Measurements from ENCODE around the gene BARHL1. TPM values are rescaled to one million over a fixed set of nuclear protein-coding genes. Genes with fewer than 3 reads are reported as not detected.

BARHL1 gene
- total RNA-seq, 1 donor from 2014 or later: 1.0 TPM

- Mint-ChIP-seq H3K9me3 (no peaks in the 10 kb centered on the region), H3K4me3 (no peak overlapping the region), H3K36me3 (peaks cover 23% of the 10 kb centered on the region), H3K27me3 (ENCODE audit: insufficient read depth, low read depth) (no peaks in the 10 kb centered on the region), H3K4me1 (peaks cover 8% of the 10 kb centered on the region), H3K27ac (no peak overlapping the region)
- H3K4me1 ChIP-seq: no peaks in the 10 kb centered on the region
- no peaks in the 10 kb centered on the region for H4K20me1 ChIP-seq (ENCODE audit: low read depth)
- no peak overlapping the region for H3K4me2 ChIP-seq
- no peaks in the 10 kb centered on the region for H3K27me3 ChIP-seq
- no peak overlapping the region for H3K27ac ChIP-seq
- no peaks in the 10 kb centered on the region for H3K79me2 ChIP-seq (ENCODE audit: low read depth)
- H3K36me3 ChIP-seq: no peaks in the 10 kb centered on the region
- H3F3A ChIP-seq (ENCODE audit: low read depth): no peaks in the 10 kb centered on the region
- no peak overlapping the region for H3K4me3 ChIP-seq
- H2AFZ ChIP-seq (replicated peaks): no peak overlapping the region
- TF ChIP-seq EZH2 (IDR thresholded peaks at IDR 0.05) (no peak), CTCF (IDR thresholded peaks at IDR 0.05) (no peak), EZH2phosphoT487 (IDR thresholded peaks at IDR 0.05) (no peak)
- no peaks in the 10 kb centered on the region for H3K9me3 ChIP-seq (ENCODE audit: low read depth)
- H3K9ac ChIP-seq: no peak overlapping the region
- DNase-seq (ENCODE audit: low spot score): no peak
Measured at GRCh38 chr9:132631280-132631679, 48.9 kb downstream of the BARHL1 start.

GRCh38 chr9:132631685-132632084, 49.3 kb downstream of the BARHL1 start:
- no peak for DNase-seq (ENCODE audit: low spot score)
- H3K4me3 ChIP-seq: no peak overlapping the region
- H3K4me2 ChIP-seq: no peak overlapping the region
- Mint-ChIP-seq H3K36me3 (peaks cover 23% of the 10 kb centered on the region), H3K4me1 (peaks cover 8% of the 10 kb centered on the region), H3K9me3 (no peaks in the 10 kb centered on the region), H3K27me3 (ENCODE audit: insufficient read depth, low read depth) (no peaks in the 10 kb centered on the region), H3K4me3 (no peak overlapping the region), H3K27ac (no peak overlapping the region)
- H3K79me2 ChIP-seq (ENCODE audit: low read depth): no peaks in the 10 kb centered on the region
- H3K4me1 ChIP-seq: no peaks in the 10 kb centered on the region
- no peak overlapping the region for H3K9ac ChIP-seq
- H4K20me1 ChIP-seq (ENCODE audit: low read depth): no peaks in the 10 kb centered on the region
- H3F3A ChIP-seq (ENCODE audit: low read depth): no peaks in the 10 kb centered on the region
- no peaks in the 10 kb centered on the region for H3K27me3 ChIP-seq
- no peaks in the 10 kb centered on the region for H3K9me3 ChIP-seq (ENCODE audit: low read depth)
- no peaks in the 10 kb centered on the region for H3K36me3 ChIP-seq
- no peak overlapping the region for H3K27ac ChIP-seq
- TF ChIP-seq CTCF (IDR thresholded peaks at IDR 0.05) (no peak), EZH2 (IDR thresholded peaks at IDR 0.05) (no peak), EZH2phosphoT487 (IDR thresholded peaks at IDR 0.05) (no peak)
- H2AFZ ChIP-seq (replicated peaks): no peak overlapping the region

DNA sequence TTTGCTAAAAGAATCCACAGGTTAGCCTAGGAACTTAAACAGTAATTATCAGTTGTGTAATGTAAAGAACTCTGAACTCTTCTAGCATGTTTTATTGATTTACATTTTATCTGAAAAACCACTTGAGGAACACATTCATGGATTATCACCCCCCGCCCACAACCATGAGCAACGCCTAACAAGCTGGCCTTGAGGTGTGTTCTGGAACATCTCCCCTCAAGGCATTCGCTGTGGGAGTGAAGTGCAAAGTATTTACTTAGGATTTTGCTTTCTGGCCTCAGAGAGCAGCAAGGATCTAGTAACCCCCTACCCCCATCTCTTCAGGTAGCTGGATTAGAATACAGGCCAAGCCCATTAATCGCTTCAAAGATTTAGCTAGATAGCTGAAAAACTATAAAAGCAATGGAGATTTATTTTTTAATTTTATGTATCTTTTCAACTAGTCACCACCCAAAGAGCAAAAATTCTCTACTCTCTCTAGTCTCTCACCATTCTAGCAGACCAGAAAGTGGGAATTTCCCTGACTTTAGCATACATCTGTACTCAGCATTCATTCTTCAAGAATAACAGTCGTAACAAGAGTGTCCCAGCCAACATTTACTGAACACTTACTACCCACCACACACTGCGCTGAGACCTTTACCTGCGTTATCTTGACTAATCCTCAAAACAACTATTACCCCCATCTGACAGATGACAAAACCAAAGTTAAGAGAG, 50.2 kb downstream of the BARHL1 start:
- H3K27me3 Mint-ChIP-seq (ENCODE audit: insufficient read depth, low read depth): no peaks in the 10 kb centered on the region
- Histone ChIP-seq H3K9ac (no peak overlapping the region), H3K9me3 (ENCODE audit: low read depth) (no peaks in the 10 kb centered on the region), H3K36me3 (no peaks in the 10 kb centered on the region), H3K4me3 (no peak overlapping the region), H3K27me3 (no peaks in the 10 kb centered on the region), H3K27ac (no peak overlapping the region), H3K79me2 (ENCODE audit: low read depth) (no peaks in the 10 kb centered on the region), H4K20me1 (ENCODE audit: low read depth) (no peaks in the 10 kb centered on the region), H2AFZ (replicated peaks) (no peak overlapping the region), H3K4me1 (no peaks in the 10 kb centered on the region), H3K4me2 (no peak overlapping the region), H3F3A (ENCODE audit: low read depth) (no peaks in the 10 kb centered on the region)
- TF ChIP-seq EZH2phosphoT487 (IDR thresholded peaks at IDR 0.05) (no peak), EZH2 (IDR thresholded peaks at IDR 0.05) (no peak), CTCF (IDR thresholded peaks at IDR 0.05) (no peak)
- H3K27ac Mint-ChIP-seq: no peak overlapping the region
- H3K4me1 Mint-ChIP-seq: peaks cover 9% of the 10 kb centered on the region
- H3K36me3 Mint-ChIP-seq: peaks cover 25% of the 10 kb centered on the region
- no peak overlapping the region for H3K4me3 Mint-ChIP-seq
- no peak for DNase-seq (ENCODE audit: low spot score)
- H3K9me3 Mint-ChIP-seq: no peaks in the 10 kb centered on the region

Data from neural progenitor cell (in vitro differentiated cells).